ENCODE measurements around the gene GABRQ.

Gene GABRQ

GRCh38 chrX:152637649-152638442 lies at the start of gene GABRQ:
GABRQ (plus strand) TSS chrX:152637895; CDS start chrX:152638203, 308 bp downstream.
- no peak for DNase-seq (ENCODE audit: low spot score)

- DNase-seq (ENCODE audit: low spot score): no peak
These were observed 49.5 kb upstream of the GABRQ start for GRCh38 chrX:152588206-152588605.

GRCh38 chrX:152600853-152601633 lies 36.7 kb upstream of the GABRQ start:
- DNase-seq (ENCODE audit: low spot score): no peak

- no peak for DNase-seq (ENCODE audit: low spot score)
These were observed 35.7 kb upstream of the GABRQ start for GRCh38 chrX:152601848-152602616.

GRCh38 chrX:152614791-152615190 lies 22.9 kb upstream of the GABRQ start:
- DNase-seq (ENCODE audit: low spot score): no peak

- DNase-seq (ENCODE audit: low spot score): no peak
These were observed 17.8 kb upstream of the GABRQ start for GRCh38 chrX:152619897-152620296.

- no peak for DNase-seq (ENCODE audit: low spot score)
These were observed 5.1 kb upstream of the GABRQ start for GRCh38 chrX:152632445-152633097.

- no peak for DNase-seq (ENCODE audit: low spot score)
These were observed 1.8 kb upstream of the GABRQ start for GRCh38 chrX:152635941-152636340.

GRCh38 chrX:152638443-152638904 lies 779 bp downstream of the GABRQ start:
- no peak for DNase-seq (ENCODE audit: low spot score)

GRCh38 chrX:152639426-152639825 lies 1.7 kb downstream of the GABRQ start:
- DNase-seq (ENCODE audit: low spot score): no peak

GRCh38 chrX:152640034-152640818 lies 2.5 kb downstream of the GABRQ start:
- DNase-seq (ENCODE audit: low spot score): no peak

GRCh38 chrX:152641256-152641875 lies 3.7 kb downstream of the GABRQ start:
- DNase-seq (ENCODE audit: low spot score): no peak

GRCh38 chrX:152641996-152642395 lies 4.3 kb downstream of the GABRQ start:
- no peak for DNase-seq (ENCODE audit: low spot score)

- DNase-seq (ENCODE audit: low spot score): no peak
These were observed 5.4 kb downstream of the GABRQ start for GRCh38 chrX:152642931-152643564.

GRCh38 chrX:152646961-152647360 lies 9.3 kb downstream of the GABRQ start:
- no peak for DNase-seq (ENCODE audit: low spot score)

- no peak for DNase-seq (ENCODE audit: low spot score)
These were observed 10.3 kb downstream of the GABRQ start for GRCh38 chrX:152647978-152648377.

- DNase-seq (ENCODE audit: low spot score): no peak
These were observed 14.4 kb downstream of the GABRQ start for GRCh38 chrX:152652060-152652459.

GRCh38 chrX:152652467-152652866 lies 14.8 kb downstream of the GABRQ start:
- no peak for DNase-seq (ENCODE audit: low spot score)

GRCh38 chrX:152656087-152656486 lies 18.4 kb downstream of the GABRQ start:
- DNase-seq (ENCODE audit: low spot score): no peak

- DNase-seq (ENCODE audit: low spot score): no peak
These were observed 19.2 kb downstream of the GABRQ start for GRCh38 chrX:152656890-152657289.

Data from CD4-positive, alpha-beta T cell treated with Interleukin-6 at 100 ng/mL for 8 hours (primary cell).